ENCODE measurements around the gene USP11. TPM values are rescaled to one million over a fixed set of nuclear protein-coding genes. Genes with fewer than 3 reads are reported as not detected.

The USP11 gene
- total RNA-seq, 1 donor from 2014 or later = 39.5 TPM

DNA sequence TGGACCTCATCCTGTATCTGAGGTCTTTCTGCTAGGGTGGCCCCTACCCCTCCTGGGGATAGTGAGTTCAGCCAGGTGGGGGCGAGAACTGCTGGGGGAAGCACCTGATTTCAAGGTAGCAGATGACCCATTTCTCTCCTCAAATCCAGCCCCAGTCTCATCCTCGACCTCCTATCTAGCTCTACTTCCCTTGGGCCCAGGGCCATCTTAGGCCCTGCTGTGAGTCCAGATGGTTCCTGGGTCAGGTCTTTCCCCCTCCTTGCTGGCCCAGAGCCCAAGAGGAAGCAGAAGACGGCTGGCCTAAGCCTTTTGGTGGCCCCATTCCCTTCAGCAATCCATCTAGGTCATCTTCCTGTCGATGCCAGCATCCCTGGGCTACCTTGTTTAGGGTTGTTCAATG is 11.1 kb upstream of the USP11 start:
- no peaks in the 10 kb centered on the region for H3K27me3 Mint-ChIP-seq (ENCODE audit: low read depth)
- H3K4me1 Mint-ChIP-seq (ENCODE audit: low read depth) = peaks cover 25% of the 10 kb centered on the region
- H3K36me3 Mint-ChIP-seq (ENCODE audit: low read depth) = peaks cover 63% of the 10 kb centered on the region
- no peaks in the 10 kb centered on the region for H3K9me3 Mint-ChIP-seq
- no peak overlapping the region for H3K27ac Mint-ChIP-seq
- no peak overlapping the region for H3K4me3 Mint-ChIP-seq (ENCODE audit: low read depth)
- intact Hi-C loops (cut with micrococcal nuclease) = no loop called here
- no peak for DNase-seq (ENCODE audit: low spot score)

GRCh38 chrX:47222751-47223350 is 10.0 kb upstream of the USP11 start:
- DNase-seq (ENCODE audit: low spot score) = no peak
- H3K4me3 Mint-ChIP-seq (ENCODE audit: low read depth) = no peak overlapping the region
- peaks cover 62% of the 10 kb centered on the region for H3K36me3 Mint-ChIP-seq (ENCODE audit: low read depth)
- H3K9me3 Mint-ChIP-seq = no peaks in the 10 kb centered on the region
- H3K27ac Mint-ChIP-seq = no peak overlapping the region
- peaks cover 17% of the 10 kb centered on the region for H3K4me1 Mint-ChIP-seq (ENCODE audit: low read depth)
- intact Hi-C loops (cut with micrococcal nuclease) = no loop called here
- H3K27me3 Mint-ChIP-seq (ENCODE audit: low read depth) = no peaks in the 10 kb centered on the region

- H3K27me3 Mint-ChIP-seq (ENCODE audit: low read depth) = no peaks in the 10 kb centered on the region
- intact Hi-C loops (cut with micrococcal nuclease) = no loop called here
Measured at GRCh38 chrX:47223476-47224250, 9.1 kb upstream of the USP11 start.

GRCh38 chrX:47224266-47224895 is 8.4 kb upstream of the USP11 start:
- no peak overlapping the region for H3K4me3 Mint-ChIP-seq (ENCODE audit: low read depth)
- H3K27ac Mint-ChIP-seq = no peak overlapping the region
- intact Hi-C loops (cut with micrococcal nuclease) = no loop called here
- peaks cover 19% of the 10 kb centered on the region for H3K4me1 Mint-ChIP-seq (ENCODE audit: low read depth)
- peaks cover 68% of the 10 kb centered on the region for H3K36me3 Mint-ChIP-seq (ENCODE audit: low read depth)
- H3K9me3 Mint-ChIP-seq = no peaks in the 10 kb centered on the region
- no peaks in the 10 kb centered on the region for H3K27me3 Mint-ChIP-seq (ENCODE audit: low read depth)
- DNase-seq (ENCODE audit: low spot score) = no peak

More at GRCh38 chrX:47223476-47224250, 9.1 kb upstream of the USP11 start:
- no peak overlapping the region for H3K27ac Mint-ChIP-seq
- no peak for DNase-seq (ENCODE audit: low spot score)
- H3K36me3 Mint-ChIP-seq (ENCODE audit: low read depth) = peaks cover 69% of the 10 kb centered on the region
- H3K9me3 Mint-ChIP-seq = no peaks in the 10 kb centered on the region
- peaks cover 20% of the 10 kb centered on the region for H3K4me1 Mint-ChIP-seq (ENCODE audit: low read depth)
- H3K4me3 Mint-ChIP-seq (ENCODE audit: low read depth) = no peak overlapping the region

DNA sequence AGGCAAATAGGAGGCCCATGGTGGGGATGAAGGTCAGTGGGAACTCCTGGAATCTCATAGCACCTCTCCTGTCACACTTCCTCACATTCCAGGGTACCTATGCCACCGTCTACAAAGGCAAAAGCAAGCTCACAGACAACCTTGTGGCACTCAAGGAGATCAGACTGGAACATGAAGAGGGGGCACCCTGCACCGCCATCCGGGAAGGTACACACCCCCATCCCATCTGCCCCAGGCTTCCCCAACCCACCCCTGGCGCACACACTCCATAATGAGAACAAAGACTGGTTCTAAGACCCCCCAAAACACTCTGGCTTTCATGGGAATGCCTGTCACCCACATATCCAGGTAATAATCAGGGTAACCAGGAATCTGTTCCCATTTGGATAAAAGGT is 7.9 kb upstream of the USP11 start:
- intact Hi-C loops (cut with micrococcal nuclease) = no loop called here
- H3K4me1 Mint-ChIP-seq (ENCODE audit: low read depth) = peaks cover 14% of the 10 kb centered on the region
- H3K27ac Mint-ChIP-seq = no peak overlapping the region
- no peaks in the 10 kb centered on the region for H3K27me3 Mint-ChIP-seq (ENCODE audit: low read depth)
- DNase-seq (ENCODE audit: low spot score) = no peak
- H3K9me3 Mint-ChIP-seq = no peaks in the 10 kb centered on the region
- no peak overlapping the region for H3K4me3 Mint-ChIP-seq (ENCODE audit: low read depth)
- peaks cover 64% of the 10 kb centered on the region for H3K36me3 Mint-ChIP-seq (ENCODE audit: low read depth)

DNA sequence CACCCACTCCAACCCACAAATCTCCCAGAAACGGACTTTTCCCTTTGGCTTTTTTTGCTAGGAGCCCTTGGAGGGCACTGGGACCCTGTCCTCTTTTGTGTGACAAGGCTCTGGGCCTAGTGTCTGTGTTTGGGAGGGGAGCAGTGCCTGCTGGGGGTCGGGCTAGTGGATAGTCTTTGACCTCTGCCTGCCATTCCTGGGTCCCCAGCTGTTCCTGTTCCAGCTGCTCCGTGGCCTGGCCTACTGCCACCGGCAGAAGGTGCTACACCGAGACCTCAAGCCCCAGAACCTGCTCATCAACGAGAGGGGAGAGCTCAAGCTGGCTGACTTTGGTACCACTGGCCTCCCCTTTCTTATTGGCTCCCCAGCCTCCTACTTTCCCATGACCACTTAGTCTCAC is 6.7 kb upstream of the USP11 start:
- Mint-ChIP-seq H3K27ac (peak overlapping the region; percentile 42), H3K27me3 (ENCODE audit: low read depth) (no peaks in the 10 kb centered on the region), H3K4me3 (ENCODE audit: low read depth) (no peak overlapping the region), H3K9me3 (no peaks in the 10 kb centered on the region), H3K4me1 (ENCODE audit: low read depth) (peaks cover 4% of the 10 kb centered on the region), H3K36me3 (ENCODE audit: low read depth) (peaks cover 59% of the 10 kb centered on the region)
- DNase-seq (ENCODE audit: low spot score) = no peak
- intact Hi-C loops (cut with micrococcal nuclease) = no loop called here

- Mint-ChIP-seq H3K4me3 (ENCODE audit: low read depth) (no peak overlapping the region), H3K27me3 (ENCODE audit: low read depth) (no peaks in the 10 kb centered on the region), H3K36me3 (ENCODE audit: low read depth) (peaks cover 59% of the 10 kb centered on the region), H3K9me3 (no peaks in the 10 kb centered on the region), H3K27ac (peak overlapping the region; percentile 42), H3K4me1 (ENCODE audit: low read depth) (peaks cover 6% of the 10 kb centered on the region)
- no peak for DNase-seq (ENCODE audit: low spot score)
- intact Hi-C loops (cut with micrococcal nuclease) = no loop called here
Measured at GRCh38 chrX:47226531-47227333, 6.1 kb upstream of the USP11 start.

DNA sequence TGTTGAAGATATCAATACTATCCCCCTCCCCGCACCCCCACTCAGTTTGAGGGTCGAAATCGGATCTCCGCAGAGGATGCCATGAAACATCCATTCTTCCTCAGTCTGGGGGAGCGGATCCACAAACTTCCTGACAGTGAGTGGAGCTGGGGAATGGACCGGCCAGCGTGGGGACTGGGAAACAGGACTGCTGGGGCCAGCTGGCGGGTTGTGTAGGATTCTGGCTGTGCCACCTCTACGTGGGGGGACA is 5.5 kb upstream of the USP11 start:
- no peaks in the 10 kb centered on the region for H3K27me3 Mint-ChIP-seq (ENCODE audit: low read depth)
- peaks cover 54% of the 10 kb centered on the region for H3K36me3 Mint-ChIP-seq (ENCODE audit: low read depth)
- no peak overlapping the region for H3K27ac Mint-ChIP-seq
- intact Hi-C loops (cut with micrococcal nuclease) = no loop called here
- H3K4me3 Mint-ChIP-seq (ENCODE audit: low read depth) = no peak overlapping the region
- H3K4me1 Mint-ChIP-seq (ENCODE audit: low read depth) = peaks cover 6% of the 10 kb centered on the region
- no peak for DNase-seq (ENCODE audit: low spot score)
- no peaks in the 10 kb centered on the region for H3K9me3 Mint-ChIP-seq

- H3K4me1 Mint-ChIP-seq (ENCODE audit: low read depth) = peaks cover 8% of the 10 kb centered on the region
- H3K9me3 Mint-ChIP-seq = no peaks in the 10 kb centered on the region
- no peak overlapping the region for H3K27ac Mint-ChIP-seq
- no peak for DNase-seq (ENCODE audit: low spot score)
- peaks cover 42% of the 10 kb centered on the region for H3K36me3 Mint-ChIP-seq (ENCODE audit: low read depth)
- H3K4me3 Mint-ChIP-seq (ENCODE audit: low read depth) = no peak overlapping the region
- H3K27me3 Mint-ChIP-seq (ENCODE audit: low read depth) = no peaks in the 10 kb centered on the region
- intact Hi-C loops (cut with micrococcal nuclease) = no loop called here
Measured at GRCh38 chrX:47228550-47229270, 4.1 kb upstream of the USP11 start.

DNA sequence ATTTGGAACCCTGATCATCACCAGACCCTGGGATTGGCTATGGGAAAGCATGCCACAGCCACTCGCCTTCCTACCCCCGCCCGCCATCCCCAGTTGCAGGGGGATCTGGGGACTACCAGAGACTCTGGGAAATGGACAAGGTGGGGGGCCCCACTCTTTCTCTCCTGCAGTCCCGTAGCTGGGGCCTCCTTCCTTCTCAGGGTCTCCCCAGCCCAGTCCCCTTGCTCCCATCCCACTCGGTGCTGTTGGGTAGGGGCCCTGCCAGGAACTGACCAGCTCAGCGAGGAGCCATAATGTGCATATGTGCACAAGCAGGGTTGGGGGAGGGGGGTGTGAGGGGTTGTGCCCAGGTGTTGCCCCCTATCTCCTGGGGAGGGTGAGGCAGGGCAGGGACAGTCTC is 3.4 kb upstream of the USP11 start:
- H3K4me1 Mint-ChIP-seq (ENCODE audit: low read depth) = peaks cover 8% of the 10 kb centered on the region
- DNase-seq (ENCODE audit: low spot score) = no peak
- H3K27ac Mint-ChIP-seq = no peak overlapping the region
- intact Hi-C loops (cut with micrococcal nuclease) = no loop called here
- H3K27me3 Mint-ChIP-seq (ENCODE audit: low read depth) = no peaks in the 10 kb centered on the region
- H3K4me3 Mint-ChIP-seq (ENCODE audit: low read depth) = no peak overlapping the region
- no peaks in the 10 kb centered on the region for H3K9me3 Mint-ChIP-seq
- H3K36me3 Mint-ChIP-seq (ENCODE audit: low read depth) = peaks cover 36% of the 10 kb centered on the region

DNA sequence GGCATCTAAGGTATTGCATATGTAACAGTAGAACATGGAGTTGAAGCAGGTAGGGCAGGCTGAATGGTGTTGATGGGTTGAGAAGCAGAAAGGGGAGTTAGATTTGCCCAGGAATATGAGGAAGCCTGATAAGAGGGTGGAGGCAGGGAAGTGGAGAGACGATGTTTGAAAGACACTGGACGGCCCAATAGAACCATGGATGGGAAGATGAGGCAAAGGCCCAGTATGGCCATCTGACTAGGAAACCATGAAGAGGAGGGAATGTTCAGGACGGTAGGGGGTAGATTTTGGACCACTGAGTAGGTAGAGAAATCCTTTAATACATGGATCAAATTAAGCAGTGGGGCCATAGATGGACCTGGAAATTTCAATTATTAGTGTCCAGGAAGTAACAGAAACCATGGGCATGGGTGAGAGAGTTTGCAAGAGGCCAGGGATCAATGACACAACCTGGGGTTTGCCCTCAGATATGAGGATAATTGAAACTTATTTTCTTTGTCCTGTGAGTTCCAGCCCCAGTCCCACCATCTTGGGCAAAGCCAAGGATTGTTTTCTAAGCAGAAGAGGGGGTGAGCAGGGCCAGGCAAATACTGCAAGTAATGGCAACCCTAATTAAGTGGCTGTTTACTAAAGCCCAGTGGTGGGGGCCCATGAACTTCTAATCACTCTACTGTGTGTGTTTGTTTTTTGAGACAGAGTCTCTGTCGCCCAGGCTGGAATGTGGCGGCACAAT is 2.5 kb upstream of the USP11 start:
- Mint-ChIP-seq H3K4me1 (ENCODE audit: low read depth) (peaks cover 10% of the 10 kb centered on the region), H3K9me3 (no peaks in the 10 kb centered on the region), H3K36me3 (ENCODE audit: low read depth) (peaks cover 37% of the 10 kb centered on the region), H3K27me3 (ENCODE audit: low read depth) (no peaks in the 10 kb centered on the region), H3K4me3 (ENCODE audit: low read depth) (no peak overlapping the region), H3K27ac (peak overlapping the region; percentile 19)
- intact Hi-C loops (cut with micrococcal nuclease) = loop anchor here (10.0 kb wide), 1 partner anchor 84 kb away; no protein-coding TSS in a partner anchor
- DNase-seq (ENCODE audit: low spot score) = no peak

DNA sequence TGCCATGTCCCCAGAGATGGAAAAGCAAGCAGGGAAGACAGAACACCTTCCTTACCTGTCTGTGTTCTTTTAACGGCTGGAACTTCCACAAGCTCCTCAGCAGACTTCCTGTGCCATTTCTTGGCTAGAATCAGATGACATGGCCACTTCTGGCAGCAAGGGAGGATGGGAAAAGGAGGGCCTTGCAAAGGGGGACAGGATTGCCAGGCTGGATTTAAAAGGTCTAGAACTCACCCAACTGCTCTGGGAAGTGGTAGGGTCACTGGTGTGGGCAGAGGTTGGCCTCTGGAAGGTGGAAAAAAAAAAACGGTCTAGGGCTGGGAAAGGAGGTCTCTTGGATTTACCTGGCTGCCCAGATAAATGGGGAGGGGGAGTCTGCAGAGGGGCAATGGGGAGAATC is 1.6 kb upstream of the USP11 start:
- DNase-seq (ENCODE audit: low spot score) = no peak
- peaks cover 19% of the 10 kb centered on the region for H3K4me1 Mint-ChIP-seq (ENCODE audit: low read depth)
- no peak overlapping the region for H3K4me3 Mint-ChIP-seq (ENCODE audit: low read depth)
- no peaks in the 10 kb centered on the region for H3K27me3 Mint-ChIP-seq (ENCODE audit: low read depth)
- H3K9me3 Mint-ChIP-seq = no peaks in the 10 kb centered on the region
- intact Hi-C loops (cut with micrococcal nuclease) = loop anchor here (10.0 kb wide), 1 partner anchor 84 kb away; no protein-coding TSS in a partner anchor
- H3K27ac Mint-ChIP-seq = no peak overlapping the region
- H3K36me3 Mint-ChIP-seq (ENCODE audit: low read depth) = peaks cover 33% of the 10 kb centered on the region
